Activated T-helper 2 cell treated with anti-CD3 and anti-CD28 coated beads, Interferon-gamma antibody, Interleukin-2, Interleukin-4, amounts not matched to agents 10 μg/mL and 5 μg/mL and 100 μg/mL, durations not matched to agents 14 hours and 24 hours and 36 hours (primary cell): ENCODE measurements around the gene SPIRE1. TPM values are rescaled to one million over a fixed set of nuclear protein-coding genes. Genes with fewer than 3 reads are reported as not detected.
"Not testable (repeated sequence)": the region's sequence is repeated elsewhere in the genome, so short reads cannot be mapped to it uniquely, and the experiment has no call there.

ENCODE experiments used
- DNase-seq: peaks from one replicate; pipeline ENCODE4 v3.0.0; 2021; ENCODE audit warnings: low spot score
- H3K27ac Mint-ChIP-seq: one replicate; pipeline ENCODE4 v1.8.0; 2021; ENCODE audit warnings: mixed read lengths
- H3K27me3 Mint-ChIP-seq: one replicate; pipeline ENCODE4 v1.8.0; 2021; ENCODE audit warnings: low read depth, mixed read lengths
- H3K36me3 Mint-ChIP-seq: one replicate; pipeline ENCODE4 v1.8.0; 2021; ENCODE audit warnings: low read depth, mixed read lengths
- H3K4me1 Mint-ChIP-seq: one replicate; pipeline ENCODE4 v1.8.0; 2021; ENCODE audit warnings: low read depth, mixed read lengths
- H3K4me3 Mint-ChIP-seq: one replicate; pipeline ENCODE4 v1.8.0; 2021; ENCODE audit warnings: low read depth, mild to moderate bottlenecking, moderate library complexity, mixed read lengths
- H3K9me3 Mint-ChIP-seq: one replicate; pipeline ENCODE4 v1.8.0; 2021; ENCODE audit warnings: mixed read lengths
- intact Hi-C: fragments of 100-400 bp; cut with micrococcal nuclease; formaldehyde crosslinking; loops from one replicate; pipeline ENCODE4 v1.15.1; 2023
- total RNA-seq: library from RNA; stranded (reverse); gene quantifications from 2 replicates; pipeline ENCODE4 v1.2.3, GENCODE V29; 2022

The SPIRE1 gene
- total RNA-seq, 1 donor from 2014 or later: 19.0 TPM

- Mint-ChIP-seq H3K4me3 (no peak overlapping the region), H3K9me3 (peaks cover 31% of the 10 kb centered on the region), H3K27me3 (peaks cover 5% of the 10 kb centered on the region), H3K4me1 (peaks cover 3% of the 10 kb centered on the region), H3K36me3 (peaks cover 12% of the 10 kb centered on the region), H3K27ac (no peak overlapping the region)
- no peak for DNase-seq
- intact Hi-C loops: no loop called here
These were observed 103.0 kb downstream of the SPIRE1 start for GRCh38 chr18:12554796-12555388.

DNA sequence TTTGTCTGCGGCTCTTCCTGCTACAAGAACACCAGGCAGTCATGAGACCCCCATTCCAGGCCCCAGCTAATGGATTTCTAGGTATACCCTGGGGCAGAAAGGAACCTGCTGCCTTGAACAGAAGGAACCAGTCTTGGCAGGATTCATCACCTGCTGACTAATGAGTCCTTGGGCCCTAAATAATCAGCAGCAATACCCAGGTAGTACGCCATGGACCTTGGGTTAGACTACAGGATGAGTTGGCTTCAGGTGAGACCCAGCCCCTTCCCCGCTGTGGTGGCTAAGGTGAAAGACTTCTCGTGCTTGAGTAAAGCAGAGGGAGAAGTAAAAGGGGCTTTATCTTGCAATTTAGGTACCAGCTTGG, 105.0 kb downstream of the SPIRE1 start:
- Mint-ChIP-seq H3K9me3 (peaks cover 28% of the 10 kb centered on the region), H3K27ac (no peak overlapping the region), H3K4me3 (no peak overlapping the region), H3K36me3 (peaks cover 12% of the 10 kb centered on the region), H3K4me1 (peaks cover 3% of the 10 kb centered on the region), H3K27me3 (peaks cover 15% of the 10 kb centered on the region)
- intact Hi-C loops: no loop called here
- no peak for DNase-seq

DNA sequence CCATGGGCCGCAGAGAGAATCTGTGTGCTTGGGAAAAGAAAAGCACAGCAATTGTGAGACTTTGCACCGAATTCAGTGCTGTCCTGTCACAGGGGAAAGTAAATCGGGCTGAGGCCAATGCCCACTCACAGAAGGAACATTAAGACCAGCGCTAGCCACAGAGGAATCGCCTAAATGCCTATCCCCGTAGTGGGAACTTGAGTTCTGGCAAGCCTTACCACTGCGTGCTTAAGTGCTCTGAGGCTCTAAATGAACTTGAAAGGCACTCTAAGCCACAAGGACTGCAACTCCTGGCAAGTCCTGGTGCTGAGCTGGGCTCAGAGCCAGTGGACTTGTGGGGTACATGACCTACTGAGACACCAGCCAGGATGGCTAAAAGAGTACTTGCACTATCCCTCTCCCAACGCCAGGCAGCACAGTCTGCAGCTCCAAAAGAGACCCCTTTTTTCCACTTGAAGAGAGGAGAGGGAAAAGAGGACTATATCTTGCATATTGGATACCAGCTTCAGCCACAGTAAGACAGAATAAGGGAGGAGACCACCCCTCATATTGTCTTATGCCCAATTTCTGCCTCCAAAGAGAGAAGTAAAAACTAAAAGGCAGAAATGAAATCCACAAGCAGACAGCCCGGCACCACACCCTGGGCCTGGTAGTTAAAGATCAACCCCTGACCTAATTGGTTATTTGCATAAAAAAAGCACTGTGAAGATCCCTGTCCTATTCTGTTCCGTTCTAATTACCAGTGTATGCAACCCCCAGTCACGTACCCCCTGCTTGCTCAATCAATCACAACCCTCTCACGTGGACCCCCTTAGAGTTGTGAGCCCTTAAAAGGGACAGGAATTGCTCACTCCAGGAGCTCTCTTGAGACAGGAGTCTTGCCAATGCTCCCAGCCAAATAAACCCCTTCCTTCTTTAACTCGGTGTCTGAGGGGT, 105.7 kb downstream of the SPIRE1 start:
- H3K27ac Mint-ChIP-seq, intact Hi-C loops, DNase-seq, H3K4me1 Mint-ChIP-seq, H3K4me3 Mint-ChIP-seq: not testable (repeated sequence)
- peaks cover 21% of the 10 kb centered on the region for H3K27me3 Mint-ChIP-seq
- H3K36me3 Mint-ChIP-seq: peaks cover 12% of the 10 kb centered on the region
- H3K9me3 Mint-ChIP-seq: peaks cover 27% of the 10 kb centered on the region

GRCh38 chr18:12551466-12551865, 106.4 kb downstream of the SPIRE1 start:
- DNase-seq, H3K27ac Mint-ChIP-seq: not testable (repeated sequence)

GRCh38 chr18:12543697-12544096, 114.2 kb downstream of the SPIRE1 start:
- no peak overlapping the region for H3K4me3 Mint-ChIP-seq
- no peak overlapping the region for H3K27ac Mint-ChIP-seq
- H3K36me3 Mint-ChIP-seq: peaks cover 18% of the 10 kb centered on the region
- H3K27me3 Mint-ChIP-seq: peaks cover 13% of the 10 kb centered on the region
- DNase-seq: no peak
- peaks cover 14% of the 10 kb centered on the region for H3K9me3 Mint-ChIP-seq
- peaks cover 13% of the 10 kb centered on the region for H3K4me1 Mint-ChIP-seq
- intact Hi-C loops: loop anchor here (1.0 to 10.0 kb wide), 2 partner anchors 115 to 149 kb away; partner anchors contain the start of gene SPIRE1

More at GRCh38 chr18:12551466-12551865, 106.4 kb downstream of the SPIRE1 start:
- H3K4me1 Mint-ChIP-seq, intact Hi-C loops, H3K4me3 Mint-ChIP-seq: not testable (repeated sequence)
- Mint-ChIP-seq H3K9me3 (peaks cover 27% of the 10 kb centered on the region), H3K27me3 (peaks cover 23% of the 10 kb centered on the region), H3K36me3 (peaks cover 13% of the 10 kb centered on the region)

- Mint-ChIP-seq H3K4me1 (peaks cover 13% of the 10 kb centered on the region), H3K9me3 (peaks cover 14% of the 10 kb centered on the region), H3K4me3 (no peak overlapping the region), H3K36me3 (peaks cover 13% of the 10 kb centered on the region), H3K27ac (no peak overlapping the region), H3K27me3 (peaks cover 15% of the 10 kb centered on the region)
- DNase-seq: no peak
- intact Hi-C loops: loop anchor here (10.0 kb wide), 1 partner anchor 146 kb away; no protein-coding TSS in a partner anchor
These were observed 117.2 kb downstream of the SPIRE1 start for GRCh38 chr18:12540751-12541150.

GRCh38 chr18:12539158-12539557, 118.7 kb downstream of the SPIRE1 start:
- intact Hi-C loops: not testable (repeated sequence)

DNA sequence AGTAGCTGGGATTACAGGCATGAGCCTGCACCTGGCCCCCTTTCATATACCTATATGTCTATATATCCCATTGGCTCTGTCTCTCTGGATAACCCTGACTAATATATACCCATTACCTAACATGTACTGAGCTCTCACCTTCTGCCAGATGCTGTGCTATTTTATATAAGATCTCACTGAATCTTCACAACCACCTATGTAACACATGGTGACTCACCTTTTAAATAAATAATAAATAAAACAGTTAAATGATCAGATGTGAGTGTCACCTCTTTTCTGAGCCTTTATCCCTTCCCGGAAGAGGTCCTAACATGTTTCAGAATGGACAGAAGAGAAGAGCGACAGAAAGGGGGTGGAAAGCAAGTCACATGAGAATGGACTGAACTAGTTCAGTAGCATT, 123.1 kb downstream of the SPIRE1 start:
- Mint-ChIP-seq H3K36me3 (peaks cover under 1% of the 10 kb centered on the region), H3K4me3 (no peak overlapping the region), H3K27ac (no peak overlapping the region), H3K27me3 (peaks cover 20% of the 10 kb centered on the region), H3K4me1 (no peaks in the 10 kb centered on the region), H3K9me3 (no peaks in the 10 kb centered on the region)
- intact Hi-C loops: no loop called here
- DNase-seq: no peak

More at GRCh38 chr18:12539158-12539557, 118.7 kb downstream of the SPIRE1 start:
- Mint-ChIP-seq H3K27me3 (peaks cover 15% of the 10 kb centered on the region), H3K36me3 (peaks cover 13% of the 10 kb centered on the region), H3K9me3 (peaks cover 14% of the 10 kb centered on the region)
- H3K27ac Mint-ChIP-seq, H3K4me1 Mint-ChIP-seq, H3K4me3 Mint-ChIP-seq, DNase-seq: not testable (repeated sequence)

DNA sequence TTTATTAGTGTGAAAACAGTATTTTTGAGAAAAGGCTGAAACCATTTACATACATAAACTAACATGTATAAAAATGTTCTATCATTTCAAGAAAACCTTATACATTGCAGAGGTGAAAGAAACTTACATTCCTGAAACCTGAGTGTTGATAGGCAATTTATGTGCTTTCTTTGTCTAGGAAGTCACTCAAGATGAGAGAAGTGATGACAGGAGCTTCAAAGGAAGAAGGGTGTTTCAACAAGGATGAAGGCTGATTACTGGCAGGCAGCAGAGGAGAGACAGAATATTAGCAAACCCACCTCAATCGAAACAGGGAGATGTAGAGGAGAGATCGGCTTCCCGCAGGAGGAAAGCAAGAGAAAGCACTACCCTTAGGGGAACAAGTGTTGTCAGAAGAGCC, 125.2 kb downstream of the SPIRE1 start:
- H3K4me3 Mint-ChIP-seq: no peak overlapping the region
- no peaks in the 10 kb centered on the region for H3K4me1 Mint-ChIP-seq
- no peaks in the 10 kb centered on the region for H3K9me3 Mint-ChIP-seq
- intact Hi-C loops: no loop called here
- no peaks in the 10 kb centered on the region for H3K36me3 Mint-ChIP-seq
- no peak overlapping the region for H3K27ac Mint-ChIP-seq
- DNase-seq: no peak
- H3K27me3 Mint-ChIP-seq: peaks cover 16% of the 10 kb centered on the region

DNA sequence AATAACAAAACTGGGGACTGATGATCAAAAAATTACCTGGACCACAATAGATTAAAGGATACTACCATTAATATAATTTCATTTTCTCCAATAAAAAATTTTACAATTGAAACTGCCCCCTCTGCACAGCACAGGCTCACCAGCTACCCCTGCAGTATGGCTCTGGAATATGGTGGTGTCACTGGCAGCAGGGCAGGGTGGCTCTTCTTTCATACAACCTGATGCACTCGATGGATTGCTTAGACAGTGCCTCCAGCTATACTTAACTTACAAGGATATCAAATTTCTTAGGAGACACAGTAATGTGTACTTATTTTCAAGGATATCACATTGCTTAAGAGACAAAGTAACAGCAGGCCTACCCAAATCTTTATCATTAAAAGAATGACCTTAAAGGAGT, 126.2 kb downstream of the SPIRE1 start:
- no peak overlapping the region for H3K4me3 Mint-ChIP-seq
- intact Hi-C loops: no loop called here
- no peak for DNase-seq
- H3K9me3 Mint-ChIP-seq: no peaks in the 10 kb centered on the region
- no peak overlapping the region for H3K27ac Mint-ChIP-seq
- H3K27me3 Mint-ChIP-seq: peaks cover 12% of the 10 kb centered on the region
- no peaks in the 10 kb centered on the region for H3K4me1 Mint-ChIP-seq
- H3K36me3 Mint-ChIP-seq: no peaks in the 10 kb centered on the region

DNA sequence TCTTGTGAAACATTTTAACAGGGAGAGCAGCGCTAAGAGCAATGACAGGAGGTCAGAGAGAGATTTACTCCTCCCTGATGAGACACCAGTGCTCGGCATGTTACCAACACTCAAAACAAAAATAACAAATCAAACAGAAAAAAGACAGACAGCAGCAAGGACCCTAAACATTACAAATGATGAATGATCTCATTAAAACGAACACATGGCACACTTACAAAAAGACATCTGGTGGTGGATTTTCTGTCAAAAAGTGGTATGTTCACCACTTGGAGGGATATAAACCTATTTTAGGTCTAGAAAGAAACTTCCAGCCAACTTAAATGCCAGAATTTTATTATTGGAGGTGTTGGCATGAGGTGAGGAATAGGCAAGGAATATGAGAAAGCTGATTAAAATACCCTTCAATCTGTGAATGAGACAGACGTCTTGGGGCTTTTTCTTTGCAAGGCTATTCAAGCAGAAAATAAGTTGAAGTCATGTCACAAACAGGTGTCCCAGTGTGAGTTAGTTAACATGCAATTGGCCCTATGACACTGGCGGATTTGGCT, 137.4 kb downstream of the SPIRE1 start:
- Mint-ChIP-seq H3K4me3 (no peak overlapping the region), H3K4me1 (no peaks in the 10 kb centered on the region), H3K27ac (no peak overlapping the region), H3K27me3 (peaks cover 12% of the 10 kb centered on the region), H3K36me3 (no peaks in the 10 kb centered on the region), H3K9me3 (no peaks in the 10 kb centered on the region)
- DNase-seq: no peak
- intact Hi-C loops: no loop called here

DNA sequence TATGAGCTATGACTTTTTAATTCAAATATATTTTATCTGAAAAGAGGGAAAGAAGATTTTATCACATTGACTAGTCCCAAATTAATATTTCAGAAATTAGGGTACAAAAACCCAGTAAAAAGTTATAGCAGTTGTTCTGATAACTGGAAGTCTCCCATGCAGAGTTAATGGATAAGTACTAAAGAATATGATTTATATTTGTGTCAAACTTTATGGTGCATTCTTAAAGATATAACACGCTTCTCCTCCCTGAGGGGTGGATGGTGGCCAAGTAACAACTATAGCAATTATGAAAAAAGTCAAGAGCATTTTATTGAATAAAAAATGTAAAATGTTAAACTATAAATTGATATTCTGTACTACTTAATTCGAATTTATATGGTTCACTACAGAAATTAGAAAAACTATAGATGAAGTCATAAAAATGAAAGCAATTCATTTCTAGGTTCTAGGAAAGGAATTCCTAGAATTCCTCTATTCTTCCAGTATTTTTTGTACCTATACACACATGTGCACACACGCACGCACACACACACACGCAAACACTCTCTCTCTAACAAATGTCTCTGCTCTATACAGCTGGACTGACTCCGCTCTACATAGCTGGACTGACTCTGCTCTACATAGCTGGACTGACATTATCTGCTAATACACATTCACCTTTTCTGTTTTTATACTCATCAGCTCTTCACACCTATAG, 138.9 kb downstream of the SPIRE1 start:
- no peaks in the 10 kb centered on the region for H3K4me1 Mint-ChIP-seq
- H3K36me3 Mint-ChIP-seq: no peaks in the 10 kb centered on the region
- H3K4me3 Mint-ChIP-seq: no peak overlapping the region
- intact Hi-C loops: no loop called here
- no peak overlapping the region for H3K27ac Mint-ChIP-seq
- DNase-seq: no peak
- peaks cover 10% of the 10 kb centered on the region for H3K27me3 Mint-ChIP-seq
- no peaks in the 10 kb centered on the region for H3K9me3 Mint-ChIP-seq
